Body of pancreas (tissue), 4 donors: ENCODE data around the gene WDR19.

Source experiments
- CTCF ChIP-seq, 7 experiments: fragments of 450-650 bp in 4 of 7; fragments of 200-600 bp in 3 of 7; sonication (generic) in 3 of 7; IDR thresholded peaks; one replicate each; pipeline ENCODE4 v1.5.1; 2016 to 2019; ENCODE audit warnings: antibody characterized with exemption in 7 of 7
- POLR2A ChIP-seq, 3 donors: fragments of 450-650 bp; IDR thresholded peaks; one replicate each; pipeline ENCODE4 v1.6.1; 2016; ENCODE audit warnings: antibody characterized with exemption in 3 of 3, mild to moderate bottlenecking in 2 of 3

GRCh38 chr4:39146211-39146610 is 36.1 kb upstream of the WDR19 start:
- TF ChIP-seq CTCF (IDR thresholded peaks at IDR 0.05): no peak
- TF ChIP-seq POLR2A (IDR thresholded peaks at IDR 0.05): no peak
